AG04449 (cell line): ENCODE measurements around the gene THOC6.

Source experiments
- CTCF ChIA-PET: fragments of 350-600 bp; formaldehyde crosslinking; extraction: SDS; loops from one replicate; lab custom pipeline; 2021; ENCODE audit warnings: antibody characterized with exemption; lab: Yijun Ruan, JAX
- POLR2A ChIA-PET: fragments of 400-600, 350-600 bp; formaldehyde crosslinking; extraction: SDS; loops from one replicate; lab custom pipeline; 2020; ENCODE audit warnings: antibody characterized with exemption, inconsistent platforms; lab: Yijun Ruan, JAX
- DNase-seq: peaks from one replicate; pipeline ENCODE4 v3.0.0-alpha.2; 2010; ENCODE audit warnings: low read depth, low spot score
- H3K4me3 ChIP-seq: 2 replicates; pipeline ENCODE4 v1.5.1; 2011; ENCODE audit warnings: low read depth, mild to moderate bottlenecking, control low read depth, low read length
- CTCF ChIP-seq: IDR thresholded peaks from one replicate; pipeline ENCODE4 v1.5.1; 2011; ENCODE audit warnings: mild to moderate bottlenecking, moderate library complexity, low read length, control low read depth, inconsistent platforms; ENCODE audit not compliant: insufficient read depth; ENCODE audit errors: missing control alignments

THOC6 gene

DNA sequence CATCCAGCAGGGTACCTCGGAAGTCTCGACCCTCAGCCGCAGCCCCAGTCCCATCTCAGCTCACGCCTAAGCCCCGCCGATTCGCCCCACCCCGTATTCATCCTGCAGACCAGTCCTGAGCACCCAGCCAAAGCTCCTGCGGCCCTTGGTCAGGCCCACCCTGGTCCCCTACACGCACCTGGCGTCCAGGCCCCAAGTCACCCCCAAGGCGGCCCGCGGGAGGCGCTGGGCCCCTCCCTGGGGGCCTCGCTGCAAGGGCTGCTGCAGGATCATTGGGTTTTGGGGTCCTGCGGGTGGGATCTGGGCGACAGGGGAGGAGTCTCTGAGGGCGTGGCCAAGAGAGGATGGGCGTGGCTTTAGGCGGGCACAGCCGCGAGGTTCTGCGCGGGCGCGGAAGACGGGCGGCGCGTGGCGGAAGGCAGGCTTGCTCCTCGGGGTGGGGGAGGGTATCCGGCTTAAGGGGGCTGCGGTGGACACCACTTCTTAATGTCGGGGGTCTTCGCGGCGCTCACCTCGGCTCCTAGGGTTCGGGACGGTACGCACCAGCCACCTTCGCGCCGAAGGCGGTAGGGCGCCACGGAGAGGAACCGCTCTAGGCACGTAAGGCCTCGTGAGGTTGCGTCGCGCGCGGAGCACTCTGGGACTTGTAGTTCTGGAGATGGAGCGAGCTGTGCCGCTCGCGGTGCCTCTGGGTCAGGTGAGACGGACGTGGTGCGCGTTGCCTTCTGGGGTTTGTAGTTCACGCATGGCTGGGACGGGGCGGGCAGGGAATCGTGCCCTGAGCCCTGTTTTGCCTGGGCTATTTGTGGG, at the start of gene THOC6, which contains the start of gene HCFC1R1:
THOC6 (plus strand) TSS at position 367 of the 810 bp plus-strand sequence; CDS start at position 659, 292 bp downstream.
HCFC1R1 (minus strand) TSS at position 274 of the 810 bp plus-strand sequence; CDS start at position 273, 1 bp downstream.
- TF ChIP-seq CTCF, result no peak
- DNase-seq, result peak; percentile 80
- ChIA-PET CTCF (interaction anchor here (1.2 to 6.5 kb wide), 3 partner anchors 8 to 36 kb away, joined by 4 to 71 read pairs (median 6); no protein-coding TSS in a partner anchor), POLR2A (interaction anchor here (0.6 to 5.7 kb wide), 7 partner anchors 8 to 136 kb away, joined by 3 to 40 read pairs (median 5); partner anchors contain the start of gene ZNF213)
- H3K4me3 ChIP-seq, result peak within 1 kb of the TSS; percentile 75

GRCh38 chr16:2974319-2975056, 49.3 kb upstream of the THOC6 start:
- ChIA-PET CTCF (interaction anchor here (0.9 to 1.6 kb wide), 3 partner anchors 12 to 14 kb away, joined by 3 to 6 read pairs (median 3); no protein-coding TSS in a partner anchor), POLR2A (no interaction called here)
- H3K4me3 ChIP-seq, result no peak overlapping the region
- no peak for TF ChIP-seq CTCF
- DNase-seq, result no peak

- DNase-seq, result no peak
- POLR2A ChIA-PET, result no interaction called here
- no peak overlapping the region for H3K4me3 ChIP-seq
- TF ChIP-seq CTCF, result no peak
- CTCF ChIA-PET, result interaction anchor here (0.9 to 1.6 kb wide), 4 partner anchors 9 to 15 kb away, joined by 3 to 6 read pairs (median 4); no protein-coding TSS in a partner anchor
Measured at GRCh38 chr16:2975161-2975795, 48.6 kb upstream of the THOC6 start.

DNA sequence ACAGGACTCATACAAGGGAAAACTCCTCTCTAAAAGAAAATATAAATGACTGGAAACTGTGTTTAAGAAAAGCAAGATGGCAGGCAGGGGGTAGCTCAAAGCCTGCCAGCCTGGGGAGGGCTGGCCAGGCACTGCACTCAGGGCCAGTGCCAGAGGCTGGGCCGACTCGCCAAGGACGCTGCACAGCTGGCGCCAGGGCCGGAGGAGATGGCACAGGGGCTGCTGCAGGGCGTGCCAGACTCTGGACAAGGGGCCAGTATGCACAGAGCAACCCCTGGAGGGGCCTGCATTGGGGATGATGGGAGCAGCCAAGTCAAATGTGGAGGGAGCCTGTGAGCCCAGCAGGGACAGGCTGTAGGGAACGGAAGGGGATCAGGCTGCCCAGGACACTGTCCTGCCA, 47.6 kb upstream of the THOC6 start:
- CTCF ChIA-PET, result interaction anchor here (1.5 kb wide), 1 partner anchor 8 kb away, joined by 4 read pairs; no protein-coding TSS in a partner anchor

GRCh38 chr16:2976673-2977072, 47.2 kb upstream of the THOC6 start:
- no peak for DNase-seq
- ChIA-PET CTCF (interaction anchor here (2.0 to 2.4 kb wide), 2 partner anchors 15 to 50 kb away, joined by 8 to 10 read pairs; no protein-coding TSS in a partner anchor), POLR2A (no interaction called here)
- no peak overlapping the region for H3K4me3 ChIP-seq
- TF ChIP-seq CTCF, result no peak

More for the DNA sequence above, 47.6 kb upstream of the THOC6 start:
- H3K4me3 ChIP-seq, result no peak overlapping the region
- TF ChIP-seq CTCF, result no peak
- POLR2A ChIA-PET, result no interaction called here
- no peak for DNase-seq
